Activated T-cell treated with anti-CD3 and anti-CD28 coated beads for 24 hours (primary cell): ENCODE measurements around the gene ETNK2.

ENCODE experiments used
- DNase-seq: peaks from one replicate; pipeline ENCODE4 v3.0.0-alpha.2; 2020; ENCODE audit warnings: low read depth

ETNK2 gene

DNA sequence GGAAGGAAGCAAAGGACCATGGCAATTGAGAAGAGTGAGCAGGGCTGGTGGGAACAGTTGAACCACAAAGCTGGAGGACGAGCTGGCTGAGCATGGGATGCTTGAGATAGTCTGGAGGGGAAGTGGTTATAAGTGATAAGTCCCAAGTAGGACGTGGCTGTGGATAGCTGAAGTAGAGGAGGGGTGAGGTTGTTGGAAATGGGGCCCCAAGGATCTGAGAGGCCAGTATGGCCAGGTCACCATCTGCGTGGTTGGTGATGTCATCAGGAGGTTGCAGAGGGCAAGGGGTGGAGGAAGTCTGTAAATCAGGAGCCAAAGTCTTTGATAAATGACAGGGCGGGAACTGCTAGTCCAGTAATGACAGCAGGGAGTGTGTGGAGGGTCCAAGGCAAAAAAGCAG lies 25.3 kb upstream of the ETNK2 start:
- no peak for DNase-seq

DNA sequence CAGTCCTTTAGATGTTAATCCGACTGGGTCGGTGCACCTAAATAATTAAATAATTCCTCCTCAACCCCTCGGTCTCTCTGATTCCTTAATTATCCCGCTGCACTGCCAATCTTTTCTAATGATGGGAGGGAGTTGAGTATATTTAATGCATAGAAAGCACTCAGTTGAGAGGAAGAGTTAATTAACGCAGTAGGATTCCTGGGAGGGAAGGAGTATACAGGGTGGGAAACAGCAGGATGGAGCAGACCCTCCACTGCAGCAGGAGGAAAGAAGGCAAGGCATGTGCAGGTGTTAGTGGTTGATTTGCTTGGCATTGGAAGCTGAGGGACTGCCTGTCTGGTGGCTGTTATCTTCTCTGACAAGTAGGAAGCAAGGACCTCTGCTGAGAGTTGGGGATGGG lies 24.2 kb upstream of the ETNK2 start:
- DNase-seq = no peak

DNA sequence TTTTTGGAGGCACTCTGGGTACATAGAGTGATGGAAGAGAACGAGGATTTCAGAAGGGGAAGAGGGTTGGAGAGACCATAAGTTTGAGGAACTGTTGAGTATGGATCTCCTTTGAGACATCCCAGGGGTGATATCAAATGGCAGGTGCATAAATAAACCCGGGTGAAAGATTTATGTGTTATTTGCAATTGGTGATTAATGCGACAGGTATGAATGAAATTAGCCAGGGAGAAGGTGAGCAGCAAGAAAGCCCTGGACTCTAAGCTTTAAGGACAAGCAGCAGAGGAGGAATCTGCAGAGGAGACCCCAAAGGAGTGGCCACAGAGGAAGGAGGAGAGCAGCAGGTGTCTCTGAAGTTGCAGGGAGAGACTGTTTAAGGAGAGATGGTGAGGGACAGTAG lies 23.1 kb upstream of the ETNK2 start:
- DNase-seq = no peak

DNA sequence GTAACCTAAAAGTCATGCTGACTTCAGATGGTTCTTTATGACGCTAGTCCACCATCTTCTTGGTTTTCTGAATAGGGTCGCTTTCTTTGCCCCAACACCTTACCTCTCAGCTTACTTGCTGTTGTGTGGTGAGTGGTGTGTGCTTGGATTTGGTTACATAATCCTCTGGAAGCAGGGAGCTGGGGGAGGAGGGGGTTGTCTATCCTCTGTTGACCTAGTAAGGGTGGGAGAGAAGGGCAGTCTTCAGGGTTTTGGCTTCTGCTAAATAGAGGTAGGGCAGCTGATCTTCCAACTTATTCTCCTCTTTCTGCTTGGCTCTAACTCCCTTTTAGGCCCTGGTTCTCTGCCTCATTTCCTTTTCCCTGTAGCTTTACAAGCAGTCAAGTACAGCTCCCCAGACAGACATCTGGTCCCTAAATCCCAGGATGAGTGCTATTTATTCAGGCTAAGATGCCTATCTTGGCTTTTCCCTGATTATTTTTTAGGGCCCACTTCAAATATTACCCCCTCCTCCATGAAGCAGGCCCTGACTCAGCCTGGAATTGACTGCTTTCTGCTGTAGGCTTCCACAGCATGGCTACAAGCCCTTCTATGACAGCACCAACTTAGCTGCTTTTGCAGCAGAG lies 20.7 kb upstream of the ETNK2 start:
- no peak for DNase-seq

DNA sequence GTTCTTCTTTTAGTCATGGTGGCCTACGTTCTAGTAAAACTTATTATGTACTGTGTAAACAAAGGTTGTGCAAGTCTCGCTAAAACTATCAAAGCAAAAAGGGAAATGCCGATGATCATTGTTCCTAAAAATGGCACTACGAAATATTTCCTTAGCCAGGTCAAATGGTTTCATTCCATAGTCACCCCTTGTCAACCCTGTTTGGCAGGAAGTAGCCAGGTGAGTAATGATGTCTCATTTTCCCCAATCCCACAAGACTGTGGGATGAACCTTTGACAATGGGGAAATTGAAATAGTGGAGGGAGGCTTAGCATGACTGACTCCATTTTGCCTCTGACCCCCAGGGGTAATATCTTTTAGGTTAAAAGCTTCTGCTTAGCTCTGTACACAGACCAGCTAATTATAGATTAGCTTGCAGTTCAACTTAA lies 19.9 kb upstream of the ETNK2 start:
- no peak for DNase-seq

DNA sequence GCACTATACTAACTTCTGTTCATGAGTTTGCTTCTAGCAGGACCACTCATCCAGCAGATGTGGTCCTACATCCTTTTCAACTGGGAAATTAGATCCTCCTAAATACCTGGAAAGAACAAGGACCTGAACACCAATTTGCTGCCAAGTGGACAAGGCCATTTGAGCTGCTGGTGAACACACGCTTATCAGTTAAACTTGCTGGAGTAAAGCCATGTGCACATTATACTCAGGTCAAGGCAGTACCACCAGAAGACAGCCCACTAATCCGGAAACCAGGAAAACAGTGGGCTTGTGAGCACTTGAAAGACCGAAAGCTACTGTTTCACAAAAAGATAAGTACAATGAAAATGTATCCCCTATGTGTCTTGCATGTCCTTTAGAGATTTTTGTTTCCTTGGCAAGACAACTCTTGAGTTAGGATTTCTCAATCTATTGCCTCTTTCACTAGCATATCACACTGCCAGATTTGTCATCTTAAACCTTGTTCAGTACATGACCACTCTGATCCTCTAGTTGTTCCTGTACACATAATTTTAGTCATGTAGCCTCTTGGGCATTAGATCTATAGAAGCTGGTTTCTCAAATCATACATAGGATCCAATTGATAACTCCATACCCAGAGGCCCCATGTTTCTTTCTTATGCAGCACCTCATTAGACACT lies 18.8 kb upstream of the ETNK2 start:
- DNase-seq = no peak

DNA sequence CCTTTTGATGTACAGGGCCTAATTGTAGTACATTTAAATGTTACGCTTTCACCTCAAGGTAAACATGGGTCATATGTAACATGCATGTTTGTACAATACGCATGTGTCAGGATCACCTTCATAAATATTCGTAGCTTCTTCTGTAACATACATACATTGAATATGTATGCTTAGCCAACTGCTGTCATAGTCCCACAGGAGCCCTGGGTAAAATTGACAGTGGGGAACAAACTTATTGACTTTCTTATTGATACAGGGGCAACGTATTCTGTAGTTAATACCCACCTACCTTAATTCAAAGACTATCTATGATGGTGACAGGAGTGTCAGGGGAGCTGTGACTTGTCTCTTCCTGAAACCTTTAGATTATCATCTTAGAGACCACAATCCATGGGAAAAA lies 18.0 kb upstream of the ETNK2 start:
- no peak for DNase-seq

DNA sequence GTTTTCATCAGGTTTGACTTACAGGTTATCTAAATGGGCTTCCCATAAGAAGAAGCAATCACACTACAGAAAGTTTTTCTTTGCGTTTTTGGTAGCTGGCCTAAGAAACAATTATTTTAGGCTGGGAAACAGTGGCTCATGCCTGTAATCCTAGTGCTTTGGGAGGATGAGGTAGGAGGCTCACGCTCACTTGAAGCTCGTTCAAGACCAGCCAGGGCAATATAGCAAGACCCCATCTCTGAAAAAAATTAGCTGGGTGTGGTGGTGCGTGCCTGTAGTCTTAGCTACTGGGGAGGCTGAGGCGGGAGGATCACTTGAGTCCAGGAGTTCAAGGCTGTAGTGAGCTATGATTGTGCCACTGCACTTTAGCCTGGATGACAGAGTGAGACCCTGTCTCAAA lies 15.9 kb upstream of the ETNK2 start:
- no peak for DNase-seq

DNA sequence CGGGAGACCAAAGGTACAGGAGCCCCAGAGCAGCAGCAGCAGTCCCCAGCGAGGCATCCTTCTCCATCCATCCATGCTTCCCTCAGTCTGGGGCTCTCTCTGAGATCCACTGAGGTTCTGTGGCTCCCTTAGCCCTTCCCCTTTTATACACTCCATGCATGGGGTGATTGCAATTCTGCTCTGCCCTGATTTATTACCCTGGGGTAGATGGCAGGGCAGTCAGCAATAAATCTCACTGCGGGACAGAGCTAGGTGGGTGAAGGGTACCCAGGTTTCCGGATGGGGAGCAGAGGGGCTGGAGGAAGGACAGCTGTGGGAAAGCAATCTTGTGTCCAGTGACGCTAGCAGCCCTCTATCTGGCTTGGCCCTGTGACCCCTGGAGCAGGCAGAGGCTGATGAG lies 14.4 kb upstream of the ETNK2 start, which contains the start of gene REN:
Gene REN (minus strand): TSS at position 119 of the 400 bp plus-strand sequence. CDS start 44 bp downstream, at position 75.
- DNase-seq = no peak

DNA sequence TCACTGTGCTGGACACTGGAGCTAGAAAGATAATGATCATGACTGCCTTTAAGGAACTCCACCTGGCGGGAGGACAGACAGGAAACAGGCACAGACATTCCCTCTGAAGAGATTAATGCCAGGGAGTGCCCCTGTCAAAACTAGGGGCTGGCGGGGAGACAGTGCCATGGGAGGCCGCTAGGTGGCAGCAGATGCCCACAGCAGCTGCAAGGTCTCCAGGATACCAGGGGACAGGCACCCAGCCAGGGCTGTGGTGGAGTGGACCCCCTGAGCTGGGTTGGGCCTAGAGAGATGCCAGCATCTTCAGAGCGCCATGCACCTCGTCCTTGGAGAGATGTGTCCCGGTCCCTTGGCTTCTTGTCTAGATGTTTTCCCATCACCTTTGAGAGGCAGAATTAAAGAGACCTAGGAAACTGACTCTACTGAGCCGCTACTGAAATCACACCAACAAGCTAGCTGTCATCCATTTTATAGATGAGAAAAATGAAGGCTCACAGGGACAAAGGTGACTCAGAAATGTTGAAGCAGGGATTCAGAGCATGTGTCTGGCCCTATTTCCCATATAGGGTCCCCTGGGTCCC lies 10.7 kb upstream of the ETNK2 start:
- peak; percentile 72 for DNase-seq

DNA sequence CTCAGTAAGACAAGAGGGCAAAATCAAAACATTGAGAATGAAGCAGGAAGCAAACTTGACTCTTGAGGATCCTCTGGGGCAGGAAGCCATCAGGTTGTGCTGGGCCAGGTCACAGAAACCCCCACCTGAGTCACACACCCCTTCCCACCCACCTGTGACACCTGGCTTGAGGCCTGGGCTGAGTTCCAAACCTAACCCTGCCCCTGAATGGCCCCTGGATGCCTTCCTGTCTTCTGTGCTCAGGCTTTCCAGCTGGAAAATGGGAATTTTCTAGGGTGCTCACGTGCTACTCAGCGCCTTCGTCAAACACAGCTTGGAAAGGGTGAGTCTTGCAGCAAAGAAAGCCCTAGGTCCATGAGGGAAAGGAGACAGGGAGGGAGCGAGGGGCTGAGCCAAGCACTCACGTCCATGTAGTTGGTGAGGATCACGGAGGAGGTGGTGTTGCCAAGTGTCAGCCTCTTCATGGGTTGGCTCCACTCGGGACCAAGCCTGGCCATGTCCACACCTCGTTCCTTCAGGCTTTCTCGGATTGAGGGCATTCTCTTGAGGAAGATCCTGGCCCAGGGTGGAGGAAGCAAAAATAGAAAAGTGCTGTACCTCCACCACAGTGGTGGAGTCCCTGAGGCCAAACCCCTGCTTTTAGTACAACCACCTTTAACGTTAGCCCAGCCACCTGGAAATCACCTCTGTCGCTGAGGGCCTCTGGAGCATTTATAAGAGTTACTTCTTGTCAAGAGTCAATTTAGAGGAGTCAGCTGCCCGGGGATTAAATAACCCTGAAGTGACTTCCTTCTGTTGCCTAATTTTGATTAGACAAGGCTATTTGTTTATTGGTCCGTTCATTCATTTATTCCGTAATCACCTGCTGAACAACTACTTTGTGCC lies 10.0 kb upstream of the ETNK2 start:
- no peak for DNase-seq

DNA sequence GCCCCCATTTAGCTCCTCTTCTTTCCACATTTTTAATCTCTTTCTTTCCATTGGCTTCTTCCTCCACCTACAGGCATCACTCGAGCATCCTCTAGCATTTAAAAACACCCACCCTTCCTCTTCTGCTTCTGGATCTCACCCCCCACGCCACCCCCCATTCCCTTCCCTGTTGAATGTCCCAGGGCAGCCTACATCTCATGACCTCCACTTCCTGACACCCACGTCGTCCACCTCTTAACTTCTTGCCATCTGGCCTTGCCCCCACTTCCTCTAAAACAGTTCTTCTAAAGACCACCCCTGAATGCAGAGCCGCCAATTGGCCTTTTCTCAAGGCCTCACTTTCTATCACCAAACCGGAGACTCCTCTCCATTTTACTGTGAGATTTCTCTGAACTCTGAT lies 6.1 kb upstream of the ETNK2 start:
- no peak for DNase-seq

DNA sequence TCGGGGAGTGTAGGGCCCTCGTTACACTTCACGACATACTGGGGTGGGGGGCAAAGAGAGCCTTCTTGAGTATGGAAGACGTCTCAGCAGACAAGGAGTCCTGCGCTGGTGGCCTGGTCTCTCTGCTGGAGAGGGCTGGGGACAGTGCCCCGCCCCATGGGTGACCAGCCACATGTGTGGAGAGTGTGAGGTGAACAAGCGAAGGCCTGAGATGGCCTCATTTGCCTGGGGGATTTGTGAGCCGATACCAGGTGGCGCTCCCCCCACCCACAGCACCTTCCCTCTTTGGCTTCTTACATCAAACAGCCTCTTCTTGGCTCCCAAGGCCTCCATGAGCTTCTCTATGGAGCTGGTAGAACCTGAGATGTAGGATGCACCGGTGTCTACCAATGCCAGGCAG lies 4.0 kb upstream of the ETNK2 start:
- DNase-seq = no peak

DNA sequence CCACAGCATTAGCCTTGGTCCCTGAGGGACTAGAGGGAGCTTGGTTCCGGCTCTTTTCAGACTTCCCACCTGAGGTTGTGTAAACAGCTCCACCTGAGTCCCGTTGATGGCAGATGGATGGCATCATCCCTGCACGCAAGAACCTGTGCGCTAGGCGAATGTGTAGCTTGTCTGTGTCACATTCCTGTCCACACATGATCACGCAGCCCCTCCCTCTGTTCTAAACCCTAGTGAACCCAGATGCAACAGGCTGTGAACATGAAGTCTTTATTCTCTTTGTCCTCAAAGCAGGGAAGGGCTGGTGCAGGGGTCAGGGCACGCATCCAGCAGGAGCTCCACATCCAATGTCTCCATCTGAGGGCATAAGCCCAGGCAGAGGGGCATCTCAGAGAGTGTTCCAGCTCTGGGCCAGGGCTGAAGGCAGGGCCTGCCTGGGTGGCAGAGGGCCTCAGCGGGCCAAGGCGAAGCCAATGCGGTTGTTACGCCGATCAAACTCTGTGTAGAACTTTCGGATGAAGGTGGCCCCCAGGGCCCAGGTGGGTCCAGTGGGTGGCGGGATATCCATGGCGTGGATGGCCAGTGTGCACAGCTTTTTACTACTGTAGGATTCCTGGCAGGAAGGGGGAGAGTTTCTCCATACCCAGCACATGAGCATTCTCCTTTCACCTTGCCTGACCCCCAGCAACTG lies 2.9 kb upstream of the ETNK2 start:
- DNase-seq = no peak

DNA sequence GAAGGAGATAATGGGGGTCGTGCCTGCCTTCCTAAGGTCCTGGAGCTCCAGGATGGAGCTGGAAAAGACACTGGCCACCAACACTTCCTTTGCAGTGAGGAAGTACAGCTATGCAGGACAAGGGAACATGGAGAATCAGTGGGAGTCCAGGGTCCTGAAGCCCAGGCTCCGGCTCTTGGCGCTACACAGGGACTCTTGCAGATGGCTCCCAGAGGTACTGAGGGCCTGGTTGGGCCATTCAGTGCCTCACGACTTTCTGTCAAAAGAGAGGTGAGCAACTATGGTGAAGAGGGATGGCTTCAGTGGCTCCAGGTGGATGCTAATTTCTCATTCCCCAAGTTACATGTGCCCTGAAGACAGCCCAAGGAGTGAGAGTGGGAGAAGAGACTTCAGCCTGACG lies 1.8 kb upstream of the ETNK2 start:
- DNase-seq = no peak

DNA sequence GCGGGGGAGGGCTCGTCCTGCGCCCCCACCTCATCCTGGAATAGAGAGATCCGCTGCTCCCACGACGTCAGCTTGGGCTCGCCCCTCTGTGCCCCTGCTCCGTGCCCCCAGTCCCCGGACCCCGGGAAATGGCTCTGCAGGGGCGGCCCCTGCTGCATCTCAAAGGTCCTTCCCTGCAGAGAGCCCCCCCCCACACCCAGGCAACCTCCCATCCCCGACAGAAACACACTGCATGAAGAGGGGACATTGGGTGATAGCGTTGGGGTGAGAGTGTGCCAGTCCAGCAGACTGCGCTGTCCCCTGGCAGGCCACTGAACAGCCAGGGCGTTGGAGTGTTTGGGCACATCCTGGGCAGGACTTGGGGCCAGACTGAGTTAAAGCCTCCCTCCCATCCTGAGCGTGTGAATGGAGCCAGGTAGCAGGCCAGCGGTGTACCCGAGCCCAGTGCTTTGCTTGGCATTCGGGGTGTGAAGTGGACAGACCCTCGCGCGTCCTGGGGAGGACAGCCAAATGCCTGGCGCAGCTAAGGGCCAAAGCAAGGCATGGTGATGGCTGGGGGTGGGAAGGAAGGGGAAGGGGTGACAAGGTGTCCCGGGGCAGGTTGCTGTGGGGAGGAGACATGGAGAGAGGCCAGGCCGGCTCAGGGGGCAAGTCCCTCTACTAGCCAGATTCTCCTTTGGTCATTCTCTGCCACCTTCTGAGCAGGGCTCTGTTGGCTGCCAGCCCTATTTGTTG lies 633 bp upstream of the ETNK2 start:
- DNase-seq = no peak

DNA sequence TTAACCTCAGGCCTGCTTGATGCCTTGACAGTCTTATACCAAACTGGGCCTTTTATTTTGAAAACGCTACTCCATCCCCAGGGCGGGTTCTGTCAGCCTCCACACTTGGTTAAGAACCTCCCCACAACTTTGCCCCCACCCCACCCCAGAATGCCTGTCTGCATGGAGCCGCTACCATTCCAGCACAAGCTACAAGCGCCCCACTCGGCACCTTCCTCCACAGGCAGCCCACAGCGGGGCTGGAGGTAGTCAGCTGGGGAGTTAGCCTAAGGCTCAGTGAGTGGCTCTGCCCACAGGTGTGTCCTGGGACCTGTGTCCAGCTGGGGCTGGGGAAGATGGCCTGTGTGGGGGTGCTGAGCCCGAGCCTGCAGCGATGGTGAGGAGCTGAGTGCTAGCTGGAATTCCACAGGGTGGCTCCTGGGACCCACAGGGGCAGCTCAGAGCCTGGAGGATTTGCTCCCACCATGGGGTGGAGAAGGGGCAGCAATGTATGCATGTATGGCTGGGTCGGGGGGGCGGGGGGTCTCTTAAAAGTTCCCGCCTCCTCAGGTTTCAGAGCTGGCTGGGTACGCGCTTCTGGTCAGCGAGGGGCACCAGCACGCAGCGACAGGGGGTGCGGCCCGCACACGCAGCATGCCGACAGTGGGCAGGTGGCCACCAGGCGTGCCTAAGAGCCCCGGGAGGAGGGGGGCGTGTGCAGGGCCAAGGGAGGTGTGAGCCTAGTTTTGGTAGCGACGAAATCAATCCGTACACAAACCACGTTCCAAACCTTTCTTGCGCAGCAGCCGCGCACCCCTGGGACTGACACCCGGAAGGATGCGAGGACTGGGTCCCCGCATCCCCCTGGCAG lies 917 bp downstream of the ETNK2 start:
- DNase-seq = no peak

DNA sequence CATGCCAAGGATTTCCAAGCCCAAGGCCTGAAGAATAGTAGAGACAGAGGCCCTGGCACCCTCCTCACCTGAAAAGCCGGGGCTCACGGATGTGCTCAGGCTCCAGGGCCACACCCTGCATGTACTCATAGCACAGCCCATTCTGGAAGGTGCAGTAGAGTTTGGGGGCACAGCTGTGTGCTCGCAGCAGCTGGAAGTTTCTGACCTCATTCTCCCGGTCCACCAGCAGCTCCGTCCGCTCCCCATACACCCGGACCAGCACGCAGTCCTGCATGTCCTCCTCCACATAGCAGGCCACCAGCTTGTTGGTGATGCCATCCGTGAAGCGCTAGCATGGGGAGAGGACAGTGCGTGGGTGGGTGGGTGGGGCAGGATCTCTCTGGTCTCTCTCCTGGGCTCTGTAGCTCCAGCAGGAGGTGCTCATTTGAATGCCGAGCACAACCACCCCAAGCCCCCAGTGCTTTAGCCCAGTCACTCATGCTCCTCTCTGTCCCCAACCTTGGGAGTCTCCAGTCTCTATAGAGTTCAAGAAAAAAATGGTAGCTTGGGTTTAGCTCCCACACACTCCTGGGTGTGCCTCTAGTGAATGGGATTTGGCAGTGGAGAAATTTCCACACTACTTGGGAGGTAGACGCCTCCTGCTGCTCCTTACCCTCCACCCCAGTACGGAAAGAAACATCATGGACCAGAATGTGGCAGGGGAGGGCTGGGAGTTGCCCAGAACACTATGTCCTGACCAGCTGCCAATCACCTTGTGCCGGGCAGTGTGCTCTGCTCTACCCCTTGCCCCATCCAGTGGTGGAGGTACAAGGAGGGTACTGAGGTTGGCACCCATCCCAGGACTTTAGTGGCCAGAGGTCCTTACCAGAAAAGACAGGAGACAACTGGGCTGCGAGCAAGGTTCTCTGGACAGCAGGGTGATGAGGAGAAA lies 1.9 kb downstream of the ETNK2 start:
- DNase-seq = no peak

DNA sequence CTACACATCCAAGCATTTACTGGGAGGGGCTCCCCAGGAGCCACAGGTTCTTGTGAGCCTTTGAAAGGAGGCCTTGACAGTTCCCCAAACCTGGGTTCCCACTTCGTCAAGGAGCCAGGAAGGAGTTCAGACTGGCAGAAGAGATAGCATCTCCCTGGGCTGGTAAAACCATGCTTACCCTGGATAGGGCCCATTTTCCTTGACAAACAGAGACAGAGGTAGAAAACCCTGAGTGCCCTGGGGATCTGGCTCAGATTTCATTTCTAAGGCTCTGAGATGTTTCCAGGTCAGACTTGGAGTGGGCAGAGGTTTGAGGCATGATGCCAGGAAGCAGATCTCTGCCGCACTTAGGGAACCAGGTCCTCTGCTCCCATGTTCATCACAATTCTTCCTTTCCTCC lies 2.7 kb downstream of the ETNK2 start:
- DNase-seq = no peak
